Brain microvascular endothelial cell (primary cell): ENCODE results near the gene LSM14B.

Experiments used
- DNase-seq: peaks from one replicate; pipeline ENCODE4 v3.0.0-alpha.2; 2020
- H3K27ac ChIP-seq: fragments of 250-450 bp; sonication (Bioruptor Pico); 2 replicates; pipeline ENCODE4 v1.5.1; 2020; ENCODE audit warnings: mild to moderate bottlenecking, moderate library complexity
- H3K27me3 ChIP-seq: fragments of 250-450 bp; sonication (Bioruptor Pico); replicated peaks from 2 replicates; pipeline ENCODE4 v1.5.1; 2020; ENCODE audit warnings: mild to moderate bottlenecking
- H3K36me3 ChIP-seq: fragments of 250-450 bp; sonication (Bioruptor Pico); replicated peaks from 2 replicates; pipeline ENCODE4 v1.5.1; 2020; ENCODE audit warnings: mild to moderate bottlenecking
- H3K4me3 ChIP-seq: 2 replicates; pipeline ENCODE4 v1.5.1; 2011; ENCODE audit warnings: low read depth, mild to moderate bottlenecking, control low read depth, low read length, moderate library complexity
- in situ Hi-C: cut with HindIII; loops from 2 replicates; pipeline ENCODE4 v1.10.0; 2017; ENCODE audit warnings: low sequenced_read_pairs, low pct_ligation_motif_present
- TF ChIP-seq, protein P1 (sequence below): IDR thresholded peaks from 2 replicates; pipeline ENCODE4 v1.5.1; 2011; ENCODE audit warnings: low read depth, mild to moderate bottlenecking, moderate library complexity, low read length, control low read depth, inconsistent platforms; ENCODE audit errors: missing control alignments

LSM14B gene

DNA sequence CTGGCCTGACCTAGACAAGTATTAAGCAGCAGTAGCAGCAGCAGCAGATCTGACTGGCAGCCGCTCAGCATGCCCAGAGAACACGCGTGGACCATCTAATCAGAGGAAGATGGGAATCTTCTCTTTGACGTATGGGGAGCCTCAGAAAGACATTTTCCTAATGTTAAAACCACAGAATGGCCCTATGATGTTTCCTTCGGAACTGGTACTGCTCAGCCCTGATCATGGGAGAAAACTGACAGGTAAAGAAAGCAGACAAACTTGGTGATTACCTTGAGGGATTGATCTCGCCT, 14.8 kb downstream of the LSM14B start:
- peaks cover 71% of the 10 kb centered on the region for H3K36me3 ChIP-seq
- H3K4me3 ChIP-seq: no peak overlapping the region
- DNase-seq: no peak
- TF ChIP-seq, protein P1, sequence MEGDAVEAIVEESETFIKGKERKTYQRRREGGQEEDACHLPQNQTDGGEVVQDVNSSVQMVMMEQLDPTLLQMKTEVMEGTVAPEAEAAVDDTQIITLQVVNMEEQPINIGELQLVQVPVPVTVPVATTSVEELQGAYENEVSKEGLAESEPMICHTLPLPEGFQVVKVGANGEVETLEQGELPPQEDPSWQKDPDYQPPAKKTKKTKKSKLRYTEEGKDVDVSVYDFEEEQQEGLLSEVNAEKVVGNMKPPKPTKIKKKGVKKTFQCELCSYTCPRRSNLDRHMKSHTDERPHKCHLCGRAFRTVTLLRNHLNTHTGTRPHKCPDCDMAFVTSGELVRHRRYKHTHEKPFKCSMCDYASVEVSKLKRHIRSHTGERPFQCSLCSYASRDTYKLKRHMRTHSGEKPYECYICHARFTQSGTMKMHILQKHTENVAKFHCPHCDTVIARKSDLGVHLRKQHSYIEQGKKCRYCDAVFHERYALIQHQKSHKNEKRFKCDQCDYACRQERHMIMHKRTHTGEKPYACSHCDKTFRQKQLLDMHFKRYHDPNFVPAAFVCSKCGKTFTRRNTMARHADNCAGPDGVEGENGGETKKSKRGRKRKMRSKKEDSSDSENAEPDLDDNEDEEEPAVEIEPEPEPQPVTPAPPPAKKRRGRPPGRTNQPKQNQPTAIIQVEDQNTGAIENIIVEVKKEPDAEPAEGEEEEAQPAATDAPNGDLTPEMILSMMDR: no peak
- no peaks in the 10 kb centered on the region for H3K27me3 ChIP-seq
- no peak overlapping the region for H3K27ac ChIP-seq
- in situ Hi-C loops: no loop called here

DNA sequence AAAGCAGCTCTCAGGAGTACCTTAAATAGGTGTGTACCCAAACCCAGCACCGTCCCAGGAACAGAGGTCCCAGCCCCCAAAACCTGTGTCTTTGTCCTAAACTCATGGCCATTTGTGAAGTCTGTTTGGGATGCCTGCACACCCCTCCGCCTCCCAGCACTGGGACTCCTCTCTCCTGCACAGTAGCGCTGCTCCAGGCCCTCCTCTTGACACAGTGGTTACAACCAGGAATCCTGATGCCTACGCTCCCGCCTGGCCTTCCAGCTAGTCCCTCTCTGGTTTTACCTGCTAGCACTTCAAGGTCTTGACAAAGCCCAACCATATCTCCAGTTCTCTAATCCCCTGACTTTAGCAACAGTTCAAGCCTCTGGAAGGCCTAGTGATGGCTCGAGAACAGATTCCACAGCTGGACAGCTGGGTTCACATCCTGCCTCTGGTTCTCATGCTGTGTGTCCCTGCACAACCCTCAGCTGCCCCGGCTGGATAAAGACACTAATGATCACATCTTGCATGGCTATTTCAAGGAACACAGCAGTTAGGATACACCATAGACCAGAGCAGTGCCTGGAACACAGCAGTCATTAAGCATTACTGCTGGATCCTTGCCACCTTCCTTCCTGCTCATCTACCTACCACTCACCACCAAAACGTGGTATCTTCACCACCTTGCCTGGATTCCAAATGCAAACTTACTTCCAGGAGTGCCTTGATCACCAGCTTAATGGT, 15.4 kb downstream of the LSM14B start:
- Histone ChIP-seq H3K4me3 (no peak overlapping the region), H3K36me3 (peaks cover 66% of the 10 kb centered on the region), H3K27me3 (no peaks in the 10 kb centered on the region), H3K27ac (no peak overlapping the region)
- TF ChIP-seq, protein P1: no peak
- in situ Hi-C loops: no loop called here
- DNase-seq: no peak

DNA sequence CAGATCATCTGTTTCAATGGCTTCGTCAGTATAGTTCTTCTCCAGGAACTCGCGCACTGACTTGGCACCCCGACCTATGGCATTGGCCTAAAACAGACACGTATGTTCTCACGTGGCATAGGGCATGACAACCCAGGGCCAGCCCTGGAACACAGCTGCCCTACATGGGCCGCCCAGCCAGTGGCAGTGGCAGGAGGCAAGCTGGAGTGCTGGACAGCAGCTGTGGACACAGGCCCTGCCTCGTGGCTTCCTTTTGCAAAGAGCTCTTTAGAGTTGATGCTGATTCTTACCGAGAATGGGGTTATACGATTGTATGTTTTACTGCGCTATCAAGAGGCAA, 15.9 kb downstream of the LSM14B start:
- no peak for DNase-seq
- peaks cover 65% of the 10 kb centered on the region for H3K36me3 ChIP-seq
- H3K27me3 ChIP-seq: no peaks in the 10 kb centered on the region
- TF ChIP-seq, protein P1: no peak
- H3K4me3 ChIP-seq: no peak overlapping the region
- in situ Hi-C loops: no loop called here
- no peak overlapping the region for H3K27ac ChIP-seq

DNA sequence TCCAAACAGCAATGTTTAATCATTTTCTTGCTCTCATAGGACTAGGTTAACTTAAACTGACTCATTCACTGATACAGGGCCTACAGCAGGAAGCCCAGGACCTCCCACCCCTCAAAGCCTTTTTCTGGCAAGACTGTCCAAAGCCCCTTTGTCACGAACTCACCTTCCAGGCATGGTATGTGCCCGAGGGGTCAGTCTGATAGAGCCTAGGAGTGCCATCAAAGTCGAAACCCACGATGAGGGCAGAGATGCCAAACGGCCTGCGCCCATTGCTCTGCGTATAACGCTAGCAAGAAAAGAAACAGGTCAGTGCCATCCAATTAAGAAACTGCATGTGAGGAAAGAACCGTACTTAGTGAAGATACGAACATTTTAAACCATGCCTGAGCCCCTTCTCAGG, 16.6 kb downstream of the LSM14B start:
- in situ Hi-C loops: no loop called here
- Histone ChIP-seq H3K27ac (no peak overlapping the region), H3K36me3 (peaks cover 60% of the 10 kb centered on the region), H3K27me3 (no peaks in the 10 kb centered on the region), H3K4me3 (no peak overlapping the region)
- TF ChIP-seq, protein P1: no peak
- no peak for DNase-seq

DNA sequence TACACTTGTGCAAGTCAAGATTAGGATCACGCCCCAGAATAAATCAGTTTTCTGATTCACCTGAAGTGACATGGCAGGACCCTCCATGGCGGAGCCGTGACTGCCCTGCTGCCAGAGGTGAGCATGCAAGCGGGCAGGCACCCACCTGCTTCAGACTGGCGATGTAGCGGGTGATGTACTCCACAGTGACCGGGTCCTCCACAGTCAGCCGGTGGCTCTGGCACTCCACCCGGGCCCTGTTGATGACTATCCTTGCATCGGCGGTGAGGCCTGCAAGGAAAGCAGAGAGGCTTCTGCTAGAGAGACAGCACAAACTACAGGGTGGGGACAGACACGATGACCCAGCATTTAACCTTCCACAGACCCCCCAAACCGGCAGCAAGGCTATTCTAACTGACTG, 17.4 kb downstream of the LSM14B start:
- H3K36me3 ChIP-seq: peaks cover 57% of the 10 kb centered on the region
- no peak overlapping the region for H3K4me3 ChIP-seq
- DNase-seq: no peak
- no peaks in the 10 kb centered on the region for H3K27me3 ChIP-seq
- TF ChIP-seq, protein P1: no peak
- no peak overlapping the region for H3K27ac ChIP-seq
- in situ Hi-C loops: no loop called here

DNA sequence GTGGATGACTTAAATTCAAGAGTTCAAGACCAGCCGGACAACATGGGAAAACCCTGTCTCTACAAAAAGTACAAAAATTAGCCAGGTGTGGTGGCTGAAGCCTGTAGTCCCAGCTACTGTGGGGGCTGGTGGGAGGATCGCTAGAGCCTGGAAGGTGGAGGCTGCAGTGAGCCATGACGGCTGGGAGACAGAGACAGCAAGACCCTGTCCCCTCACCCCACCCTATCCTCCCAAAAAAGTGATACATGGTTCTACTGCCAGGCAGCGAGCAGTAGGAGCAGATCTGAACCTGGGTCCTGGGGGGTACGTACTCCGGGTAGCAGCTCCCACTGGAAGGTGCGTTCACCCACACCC, 18.7 kb downstream of the LSM14B start:
- TF ChIP-seq, protein P1: no peak
- Histone ChIP-seq H3K27ac (no peak overlapping the region), H3K4me3 (peak overlapping the region; percentile 73), H3K36me3 (peaks cover 44% of the 10 kb centered on the region), H3K27me3 (no peaks in the 10 kb centered on the region)
- DNase-seq: no peak
- in situ Hi-C loops: no loop called here
